NCI-H2081 treated with DMSO at 0.1 percent for 48 hours (cell line): Measurements from ENCODE around the gene PRTFDC1.
"Not testable (repeated sequence)": the region's sequence is repeated elsewhere in the genome, so short reads cannot be mapped to it uniquely, and the experiment has no call there.

Experiments
- DNase-seq: peaks from one replicate; lab custom pipeline; 2025; lab: John Stamatoyannopoulos, UW

Gene PRTFDC1

GRCh38 chr10:24843256-24843655 is 109.2 kb downstream of the PRTFDC1 start:
- no peak for DNase-seq

GRCh38 chr10:24842856-24843255 is 109.5 kb downstream of the PRTFDC1 start:
- no peak for DNase-seq

GRCh38 chr10:24841530-24841929 is 110.9 kb downstream of the PRTFDC1 start:
- DNase-seq: no peak

- DNase-seq: no peak
Measured at GRCh38 chr10:24840784-24841183, 111.6 kb downstream of the PRTFDC1 start.

- DNase-seq: not testable (repeated sequence)
Measured at GRCh38 chr10:24837781-24838180, 114.6 kb downstream of the PRTFDC1 start.

GRCh38 chr10:24834869-24835268 is 117.5 kb downstream of the PRTFDC1 start:
- no peak for DNase-seq

- DNase-seq: no peak
Measured at GRCh38 chr10:24826009-24826408, 126.4 kb downstream of the PRTFDC1 start.

GRCh38 chr10:24825551-24825950 is 126.9 kb downstream of the PRTFDC1 start:
- no peak for DNase-seq

GRCh38 chr10:24824536-24824935 is 127.9 kb downstream of the PRTFDC1 start:
- no peak for DNase-seq

- no peak for DNase-seq
Measured at GRCh38 chr10:24824124-24824523, 128.3 kb downstream of the PRTFDC1 start.

GRCh38 chr10:24822590-24822989 is 129.8 kb downstream of the PRTFDC1 start:
- DNase-seq: no peak

GRCh38 chr10:24821986-24822385 is 130.4 kb downstream of the PRTFDC1 start:
- no peak for DNase-seq

- DNase-seq: no peak
Measured at GRCh38 chr10:24816868-24817396, 135.5 kb downstream of the PRTFDC1 start.

GRCh38 chr10:24814568-24815313 is 137.7 kb downstream of the PRTFDC1 start:
- no peak for DNase-seq

GRCh38 chr10:24813856-24814255 is 138.6 kb downstream of the PRTFDC1 start:
- DNase-seq: no peak

GRCh38 chr10:24806262-24806661 is 146.1 kb downstream of the PRTFDC1 start:
- DNase-seq: no peak

- no peak for DNase-seq
Measured at GRCh38 chr10:24804956-24805355, 147.4 kb downstream of the PRTFDC1 start.

GRCh38 chr10:24804392-24804791 is 148.0 kb downstream of the PRTFDC1 start:
- no peak for DNase-seq

GRCh38 chr10:24802378-24802777 is 150.0 kb downstream of the PRTFDC1 start:
- DNase-seq: no peak

GRCh38 chr10:24800861-24801260 is 151.5 kb downstream of the PRTFDC1 start:
- DNase-seq: no peak
